Activated T-cell treated with anti-CD3 and anti-CD28 coated beads, Interleukin-2, amount 50 U/mL, for 24 hours (primary cell): ENCODE measurements around the gene ANO1.

Experiments used
- DNase-seq: peaks from one replicate; pipeline ENCODE4 v3.0.0-alpha.2; 2020
- H3K27ac Mint-ChIP-seq: 2 replicates; pipeline ENCODE4 v1.8.0; 2020; ENCODE audit warnings: mild to moderate bottlenecking, mixed read lengths
- H3K27me3 Mint-ChIP-seq: 2 replicates; pipeline ENCODE4 v1.8.0; 2020; ENCODE audit warnings: mixed read lengths
- H3K36me3 Mint-ChIP-seq: 2 replicates; pipeline ENCODE4 v1.8.0; 2020; ENCODE audit warnings: low read depth, mixed read lengths
- H3K4me1 Mint-ChIP-seq: 2 replicates; pipeline ENCODE4 v1.8.0; 2020; ENCODE audit warnings: low read depth, mixed read lengths
- H3K4me3 Mint-ChIP-seq: 2 replicates; pipeline ENCODE4 v1.8.0; 2020; ENCODE audit warnings: mild to moderate bottlenecking, moderate library complexity, mixed read lengths
- H3K9me3 Mint-ChIP-seq: 2 replicates; pipeline ENCODE4 v1.8.0; 2020; ENCODE audit warnings: mixed read lengths

ANO1 gene

DNA sequence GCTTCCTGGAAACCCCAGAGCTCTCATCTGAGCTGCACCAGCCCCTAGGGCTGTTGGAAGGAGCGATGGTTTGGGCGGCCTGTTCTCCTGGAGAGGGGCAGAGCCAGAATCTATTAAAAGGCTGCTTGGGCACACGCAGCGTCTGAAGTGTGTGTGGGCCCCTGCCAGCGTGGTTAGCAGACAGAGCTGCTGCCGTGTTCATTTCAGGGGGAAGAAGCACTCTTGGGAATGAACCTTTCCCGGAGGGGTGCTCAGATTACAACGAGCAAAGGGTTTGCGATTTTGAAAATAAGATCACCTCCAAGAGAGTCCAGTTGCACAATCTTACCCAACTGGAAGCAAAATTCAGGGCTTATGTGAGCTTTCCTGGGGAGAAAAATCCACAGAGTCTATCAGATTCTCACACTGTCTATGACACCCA lies 12.9 kb downstream of the ANO1 start:
- Mint-ChIP-seq H3K9me3 (no peaks in the 10 kb centered on the region), H3K4me3 (no peak overlapping the region)
- DNase-seq = no peak

GRCh38 chr11:70091638-70092037 lies 13.5 kb downstream of the ANO1 start:
- no peak for DNase-seq
- H3K9me3 Mint-ChIP-seq = no peaks in the 10 kb centered on the region
- H3K27me3 Mint-ChIP-seq = peaks cover 10% of the 10 kb centered on the region
- H3K27ac Mint-ChIP-seq = no peak overlapping the region
- H3K4me3 Mint-ChIP-seq = no peak overlapping the region
- H3K36me3 Mint-ChIP-seq = no peaks in the 10 kb centered on the region
- H3K4me1 Mint-ChIP-seq = no peaks in the 10 kb centered on the region

More for the DNA sequence above, 12.9 kb downstream of the ANO1 start:
- peaks cover 10% of the 10 kb centered on the region for H3K27me3 Mint-ChIP-seq
- no peaks in the 10 kb centered on the region for H3K36me3 Mint-ChIP-seq
- no peaks in the 10 kb centered on the region for H3K4me1 Mint-ChIP-seq
- no peak overlapping the region for H3K27ac Mint-ChIP-seq

DNA sequence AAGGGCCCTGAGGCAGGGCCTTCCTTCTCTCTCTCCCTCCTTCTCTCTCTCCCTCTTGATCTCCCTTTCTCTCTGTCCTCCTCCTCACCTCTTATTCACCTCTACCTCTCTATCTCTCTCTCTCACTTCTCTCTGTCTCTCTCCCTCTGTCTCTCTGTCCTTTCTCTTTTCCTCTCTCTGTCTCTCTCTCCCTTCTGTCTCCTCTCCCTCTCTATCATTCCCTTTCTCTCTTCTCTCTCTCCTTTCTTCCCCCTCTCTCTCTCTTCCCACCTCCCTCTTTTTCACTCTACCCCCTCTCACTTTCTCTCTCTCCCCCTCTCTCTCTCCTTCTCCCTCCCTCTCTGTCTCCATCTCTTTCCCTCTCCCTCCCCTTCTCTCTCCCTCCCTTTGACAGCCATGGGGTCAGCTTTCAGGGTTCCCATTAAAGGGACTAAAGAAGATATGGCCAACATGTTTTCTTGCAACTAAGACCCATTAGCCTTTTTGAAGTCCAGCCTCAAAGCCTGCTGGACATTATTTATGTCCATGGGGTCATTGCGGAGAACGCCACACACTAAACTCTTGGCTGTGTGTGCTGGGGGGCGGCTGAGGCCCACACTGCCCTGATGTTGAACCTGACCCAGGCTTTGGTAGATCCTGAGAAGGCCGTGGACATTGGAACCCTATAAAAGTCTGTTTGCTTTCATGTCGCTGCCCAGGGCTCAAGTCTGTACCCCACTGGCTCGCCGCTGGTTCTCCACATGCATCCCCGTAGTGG lies 15.0 kb downstream of the ANO1 start:
- Mint-ChIP-seq H3K27me3 (peaks cover 5% of the 10 kb centered on the region), H3K4me3 (no peak overlapping the region), H3K27ac (no peak overlapping the region), H3K9me3 (no peaks in the 10 kb centered on the region), H3K4me1 (no peaks in the 10 kb centered on the region), H3K36me3 (no peaks in the 10 kb centered on the region)
- DNase-seq = no peak

- no peaks in the 10 kb centered on the region for H3K9me3 Mint-ChIP-seq
- no peak overlapping the region for H3K4me3 Mint-ChIP-seq
- no peaks in the 10 kb centered on the region for H3K27me3 Mint-ChIP-seq
- H3K4me1 Mint-ChIP-seq = no peaks in the 10 kb centered on the region
- DNase-seq = no peak
- no peaks in the 10 kb centered on the region for H3K36me3 Mint-ChIP-seq
- no peak overlapping the region for H3K27ac Mint-ChIP-seq
These were observed 17.6 kb downstream of the ANO1 start for GRCh38 chr11:70095541-70096252.

- Mint-ChIP-seq H3K27ac (no peak overlapping the region), H3K27me3 (no peaks in the 10 kb centered on the region), H3K4me3 (no peak overlapping the region), H3K9me3 (no peaks in the 10 kb centered on the region), H3K36me3 (no peaks in the 10 kb centered on the region), H3K4me1 (no peaks in the 10 kb centered on the region)
- no peak for DNase-seq
These were observed 19.9 kb downstream of the ANO1 start for GRCh38 chr11:70097783-70098563.

DNA sequence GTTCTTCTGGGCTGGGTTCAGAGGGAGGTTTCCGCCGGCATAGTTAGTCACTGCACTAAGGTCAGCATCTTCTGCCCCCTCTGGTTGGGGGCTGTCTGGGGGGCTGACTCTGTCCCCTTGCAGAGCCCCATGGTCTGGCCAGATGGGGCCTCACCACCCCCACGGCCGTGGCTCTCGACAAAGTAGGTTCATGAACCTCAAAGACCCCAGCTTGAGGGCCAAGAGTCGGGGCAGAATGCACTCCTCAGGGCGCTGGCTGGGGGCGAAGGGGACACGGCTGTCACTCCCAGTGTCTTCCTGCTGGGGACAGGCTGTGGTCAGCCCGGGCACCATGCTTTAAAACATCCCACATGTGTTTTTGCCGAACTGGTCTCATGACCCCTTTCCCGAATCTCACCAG lies 20.8 kb downstream of the ANO1 start:
- Mint-ChIP-seq H3K27ac (no peak overlapping the region), H3K4me1 (no peaks in the 10 kb centered on the region), H3K9me3 (no peaks in the 10 kb centered on the region), H3K4me3 (no peak overlapping the region), H3K27me3 (peaks cover 2% of the 10 kb centered on the region), H3K36me3 (no peaks in the 10 kb centered on the region)
- DNase-seq = no peak

GRCh38 chr11:70099578-70100279 lies 21.6 kb downstream of the ANO1 start:
- H3K36me3 Mint-ChIP-seq = no peaks in the 10 kb centered on the region
- H3K4me1 Mint-ChIP-seq = no peaks in the 10 kb centered on the region
- H3K27me3 Mint-ChIP-seq = peaks cover 8% of the 10 kb centered on the region
- H3K9me3 Mint-ChIP-seq = no peaks in the 10 kb centered on the region
- no peak for DNase-seq
- H3K4me3 Mint-ChIP-seq = no peak overlapping the region
- H3K27ac Mint-ChIP-seq = no peak overlapping the region

GRCh38 chr11:70100280-70100603 lies 22.1 kb downstream of the ANO1 start:
- no peaks in the 10 kb centered on the region for H3K4me1 Mint-ChIP-seq
- no peak for DNase-seq
- H3K36me3 Mint-ChIP-seq = no peaks in the 10 kb centered on the region
- peaks cover 8% of the 10 kb centered on the region for H3K27me3 Mint-ChIP-seq
- H3K27ac Mint-ChIP-seq = no peak overlapping the region
- no peaks in the 10 kb centered on the region for H3K9me3 Mint-ChIP-seq
- H3K4me3 Mint-ChIP-seq = no peak overlapping the region

DNA sequence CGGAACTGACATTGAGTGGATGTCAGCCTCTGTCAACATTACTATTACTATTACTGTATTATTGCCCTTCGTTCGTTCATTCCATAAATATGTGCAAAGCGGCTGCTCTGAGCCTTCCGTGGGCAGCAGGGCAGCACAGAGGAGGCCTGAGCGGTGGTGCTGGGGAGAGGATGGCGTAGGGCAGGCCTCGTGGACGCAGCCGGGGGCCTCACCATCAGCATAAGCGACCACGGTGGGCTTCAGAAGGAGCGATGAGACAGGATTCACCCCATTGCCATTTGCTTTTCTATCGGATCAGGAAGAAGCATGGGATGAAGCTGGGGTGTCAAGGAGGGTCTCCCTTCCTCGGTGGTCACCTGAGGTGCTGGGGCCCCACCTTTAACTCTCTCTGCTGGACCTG lies 22.7 kb downstream of the ANO1 start:
- Mint-ChIP-seq H3K27ac (no peak overlapping the region), H3K4me3 (no peak overlapping the region)

DNA sequence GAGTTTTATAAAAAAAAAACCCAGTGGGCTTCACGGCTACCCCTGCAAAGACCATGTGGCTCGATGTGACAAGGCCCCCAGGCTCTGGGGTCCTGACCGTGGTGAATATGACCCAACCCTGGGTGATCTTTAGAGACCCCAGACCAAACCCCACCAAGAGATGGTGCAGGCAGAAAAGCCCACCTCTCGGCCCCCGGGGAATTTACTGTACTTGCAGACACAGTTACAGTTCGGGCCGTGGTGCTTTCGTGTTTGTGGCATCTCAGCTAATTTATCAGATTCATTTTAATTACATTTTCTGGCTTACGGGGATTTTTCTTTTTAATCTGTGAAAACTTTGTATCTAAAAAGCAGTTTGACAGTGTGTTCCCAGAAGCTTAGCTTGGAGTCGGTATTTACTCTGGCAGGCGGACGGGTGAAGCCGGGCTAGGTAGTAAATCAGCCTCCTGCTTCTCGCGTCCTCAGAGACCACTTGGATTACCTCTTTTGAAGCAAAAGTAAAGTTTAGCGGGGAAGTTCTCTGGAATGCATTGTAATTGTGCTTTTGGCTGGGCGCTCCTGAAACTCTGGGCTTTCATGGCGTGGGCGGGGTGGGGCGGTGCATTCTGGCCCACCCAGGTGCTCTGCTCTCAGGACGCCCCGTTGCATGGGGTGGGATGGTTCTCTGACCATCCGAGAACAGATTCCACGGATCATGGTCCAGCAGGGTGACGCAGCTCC lies 25.3 kb downstream of the ANO1 start:
- Mint-ChIP-seq H3K27me3 (peaks cover 14% of the 10 kb centered on the region), H3K4me3 (no peak overlapping the region), H3K36me3 (no peaks in the 10 kb centered on the region), H3K9me3 (no peaks in the 10 kb centered on the region), H3K4me1 (no peaks in the 10 kb centered on the region), H3K27ac (no peak overlapping the region)
- no peak for DNase-seq

More for the DNA sequence above, 22.7 kb downstream of the ANO1 start:
- no peaks in the 10 kb centered on the region for H3K9me3 Mint-ChIP-seq
- DNase-seq = no peak
- peaks cover 8% of the 10 kb centered on the region for H3K27me3 Mint-ChIP-seq
- no peaks in the 10 kb centered on the region for H3K4me1 Mint-ChIP-seq
- H3K36me3 Mint-ChIP-seq = no peaks in the 10 kb centered on the region

GRCh38 chr11:70104419-70104818 lies 26.3 kb downstream of the ANO1 start:
- DNase-seq = no peak
- Mint-ChIP-seq H3K27me3 (peaks cover 14% of the 10 kb centered on the region), H3K4me1 (no peaks in the 10 kb centered on the region), H3K4me3 (no peak overlapping the region), H3K9me3 (no peaks in the 10 kb centered on the region), H3K36me3 (no peaks in the 10 kb centered on the region), H3K27ac (no peak overlapping the region)

GRCh38 chr11:70104961-70105360 lies 26.8 kb downstream of the ANO1 start:
- H3K36me3 Mint-ChIP-seq = no peaks in the 10 kb centered on the region
- H3K9me3 Mint-ChIP-seq = no peaks in the 10 kb centered on the region
- no peaks in the 10 kb centered on the region for H3K4me1 Mint-ChIP-seq
- H3K27ac Mint-ChIP-seq = no peak overlapping the region
- H3K4me3 Mint-ChIP-seq = no peak overlapping the region
- H3K27me3 Mint-ChIP-seq = peaks cover 14% of the 10 kb centered on the region
- no peak for DNase-seq

DNA sequence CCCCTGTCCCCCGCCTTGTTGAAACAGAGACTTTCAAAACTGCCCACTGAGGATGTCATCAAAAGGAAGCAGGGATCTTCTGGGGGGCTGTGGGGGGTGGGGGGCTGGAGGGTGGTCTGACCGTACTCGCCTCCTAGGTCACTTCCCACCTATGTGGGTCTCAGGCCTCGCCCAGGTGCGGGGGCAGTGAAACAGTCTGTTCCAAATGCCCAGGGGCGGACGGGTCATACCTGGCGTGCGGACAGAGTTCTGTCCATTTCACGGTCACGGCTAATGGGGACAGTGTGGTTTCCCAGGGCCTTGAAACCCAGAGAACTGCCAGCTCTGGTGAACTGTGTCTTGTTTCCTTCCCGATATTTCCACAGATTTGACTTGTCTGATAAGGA lies 27.2 kb downstream of the ANO1 start:
- Mint-ChIP-seq H3K27ac (no peak overlapping the region), H3K27me3 (peaks cover 14% of the 10 kb centered on the region), H3K4me3 (no peak overlapping the region), H3K36me3 (no peaks in the 10 kb centered on the region), H3K4me1 (no peaks in the 10 kb centered on the region), H3K9me3 (no peaks in the 10 kb centered on the region)
- DNase-seq = no peak
